IPS-15b (cell line): ENCODE measurements around the gene KRTAP12-2.
"Not testable (repeated sequence)": the region's sequence is repeated elsewhere in the genome, so short reads cannot be mapped to it uniquely, and the experiment has no call there.

Experiments
- H3K27me3 ChIP-seq: one replicate; pipeline ENCODE4 v1.6.1; 2013; ENCODE audit warnings: low read length; ENCODE audit not compliant: control insufficient read depth, insufficient read depth
- H3K36me3 ChIP-seq: one replicate; pipeline ENCODE4 v1.6.1; 2013; ENCODE audit warnings: low read length; ENCODE audit not compliant: control insufficient read depth, insufficient read depth
- H3K4me1 ChIP-seq: one replicate; pipeline ENCODE4 v1.6.1; 2013; ENCODE audit warnings: mild to moderate bottlenecking, low read length; ENCODE audit not compliant: control insufficient read depth, insufficient read depth
- H3K4me3 ChIP-seq: one replicate; pipeline ENCODE4 v1.5.1; 2013; ENCODE audit warnings: low read depth, low read length
- H3K9ac ChIP-seq: one replicate; pipeline ENCODE4 v1.6.1; 2013; ENCODE audit warnings: low read depth, mild to moderate bottlenecking, low read length
- H3K9me3 ChIP-seq: one replicate; pipeline ENCODE4 v1.6.1; 2013; ENCODE audit warnings: mild to moderate bottlenecking, low read length; ENCODE audit not compliant: control insufficient read depth, insufficient read depth

Gene KRTAP12-2

GRCh38 chr21:44653123-44653522 is 13.6 kb downstream of the KRTAP12-2 start:
- H3K4me3 ChIP-seq = no peak overlapping the region
- no peaks in the 10 kb centered on the region for H3K36me3 ChIP-seq
- H3K4me1 ChIP-seq = no peaks in the 10 kb centered on the region
- no peaks in the 10 kb centered on the region for H3K27me3 ChIP-seq
- no peak overlapping the region for H3K9ac ChIP-seq
- H3K9me3 ChIP-seq = no peaks in the 10 kb centered on the region

- Histone ChIP-seq H3K4me3 (no peak overlapping the region), H3K27me3 (no peaks in the 10 kb centered on the region), H3K36me3 (no peaks in the 10 kb centered on the region), H3K4me1 (no peaks in the 10 kb centered on the region), H3K9ac (no peak overlapping the region), H3K9me3 (no peaks in the 10 kb centered on the region)
These were observed 15.6 kb downstream of the KRTAP12-2 start for GRCh38 chr21:44650973-44651675.

GRCh38 chr21:44650265-44650972 is 16.3 kb downstream of the KRTAP12-2 start:
- Histone ChIP-seq H3K36me3 (no peaks in the 10 kb centered on the region), H3K9ac (no peak overlapping the region), H3K9me3 (no peaks in the 10 kb centered on the region), H3K4me3 (no peak overlapping the region), H3K27me3 (no peaks in the 10 kb centered on the region), H3K4me1 (no peaks in the 10 kb centered on the region)

GRCh38 chr21:44649521-44650100 is 17.1 kb downstream of the KRTAP12-2 start:
- no peaks in the 10 kb centered on the region for H3K9me3 ChIP-seq

GRCh38 chr21:44648557-44649311 is 18.0 kb downstream of the KRTAP12-2 start:
- Histone ChIP-seq H3K9me3 (no peaks in the 10 kb centered on the region), H3K36me3 (no peaks in the 10 kb centered on the region), H3K27me3 (no peaks in the 10 kb centered on the region), H3K4me1 (no peaks in the 10 kb centered on the region), H3K9ac (no peak overlapping the region), H3K4me3 (no peak overlapping the region)

More at GRCh38 chr21:44649521-44650100, 17.1 kb downstream of the KRTAP12-2 start:
- no peaks in the 10 kb centered on the region for H3K36me3 ChIP-seq
- H3K9ac ChIP-seq = no peak overlapping the region
- H3K4me1 ChIP-seq = no peaks in the 10 kb centered on the region
- H3K4me3 ChIP-seq = no peak overlapping the region
- H3K27me3 ChIP-seq = no peaks in the 10 kb centered on the region

- Histone ChIP-seq H3K9ac (peak overlapping the region; percentile 2), H3K4me1 (no peaks in the 10 kb centered on the region), H3K4me3 (no peak overlapping the region), H3K9me3 (no peaks in the 10 kb centered on the region), H3K36me3 (no peaks in the 10 kb centered on the region), H3K27me3 (no peaks in the 10 kb centered on the region)
These were observed 19.5 kb downstream of the KRTAP12-2 start for GRCh38 chr21:44647222-44647552.

- H3K4me1 ChIP-seq, H3K4me3 ChIP-seq, H3K36me3 ChIP-seq, H3K27me3 ChIP-seq, H3K9me3 ChIP-seq: not testable (repeated sequence)
- peak within 1 kb of the TSS; percentile 2 for H3K9ac ChIP-seq
These were observed 20.1 kb downstream of the KRTAP12-2 start, which contains the start of gene KRTAP10-11 for GRCh38 chr21:44646366-44647221. Gene KRTAP10-11, plus strand, starts transcription at chr21:44646414. Its CDS starts 45 bp downstream, at chr21:44646459.

- no peaks in the 10 kb centered on the region for H3K27me3 ChIP-seq
- H3K4me1 ChIP-seq = no peaks in the 10 kb centered on the region
- no peak overlapping the region for H3K9ac ChIP-seq
- no peaks in the 10 kb centered on the region for H3K9me3 ChIP-seq
- no peaks in the 10 kb centered on the region for H3K36me3 ChIP-seq
- no peak overlapping the region for H3K4me3 ChIP-seq
These were observed 21.8 kb downstream of the KRTAP12-2 start for GRCh38 chr21:44644878-44645277.

- H3K36me3 ChIP-seq = no peaks in the 10 kb centered on the region
- H3K9me3 ChIP-seq = no peaks in the 10 kb centered on the region
- H3K4me1 ChIP-seq = no peaks in the 10 kb centered on the region
- no peak overlapping the region for H3K9ac ChIP-seq
- no peak overlapping the region for H3K4me3 ChIP-seq
- no peaks in the 10 kb centered on the region for H3K27me3 ChIP-seq
These were observed 22.9 kb downstream of the KRTAP12-2 start for GRCh38 chr21:44643741-44644310.

- no peaks in the 10 kb centered on the region for H3K9me3 ChIP-seq
- H3K4me1 ChIP-seq = no peaks in the 10 kb centered on the region
- no peaks in the 10 kb centered on the region for H3K36me3 ChIP-seq
- H3K27me3 ChIP-seq = no peaks in the 10 kb centered on the region
- no peak overlapping the region for H3K4me3 ChIP-seq
- no peak overlapping the region for H3K9ac ChIP-seq
These were observed 26.0 kb downstream of the KRTAP12-2 start for GRCh38 chr21:44640761-44641160.

- H3K9ac ChIP-seq = no peak overlapping the region
- H3K4me3 ChIP-seq = no peak overlapping the region
- no peaks in the 10 kb centered on the region for H3K27me3 ChIP-seq
- no peaks in the 10 kb centered on the region for H3K36me3 ChIP-seq
- no peaks in the 10 kb centered on the region for H3K4me1 ChIP-seq
- no peaks in the 10 kb centered on the region for H3K9me3 ChIP-seq
These were observed 27.4 kb downstream of the KRTAP12-2 start for GRCh38 chr21:44639331-44639655.
